ENCODE results near the gene CD200.
"Not testable (repeated sequence)": the region's sequence is repeated elsewhere in the genome, so short reads cannot be mapped to it uniquely, and the experiment has no call there.

DNA sequence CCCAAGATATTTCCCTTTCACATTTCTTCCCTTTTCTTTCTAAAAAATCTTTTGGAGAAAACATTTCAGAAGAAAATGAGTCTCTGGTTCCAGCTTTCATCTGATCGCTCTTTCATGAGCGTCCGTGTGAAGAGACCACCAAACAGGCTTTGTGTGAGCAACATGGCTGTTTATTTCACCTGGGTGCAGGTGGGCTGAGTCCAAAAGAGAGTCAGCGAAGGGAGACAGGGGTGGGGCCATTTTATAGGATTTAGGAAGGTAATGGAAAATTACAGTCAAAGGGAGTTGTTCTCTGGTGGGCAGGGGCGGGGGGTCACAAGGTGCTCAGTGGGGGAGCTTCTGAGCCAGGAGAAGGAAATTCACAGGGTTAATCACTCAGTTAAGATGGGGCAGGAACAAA is 67.4 kb downstream of the CD200 start:
- TF ChIP-seq, protein P1, sequence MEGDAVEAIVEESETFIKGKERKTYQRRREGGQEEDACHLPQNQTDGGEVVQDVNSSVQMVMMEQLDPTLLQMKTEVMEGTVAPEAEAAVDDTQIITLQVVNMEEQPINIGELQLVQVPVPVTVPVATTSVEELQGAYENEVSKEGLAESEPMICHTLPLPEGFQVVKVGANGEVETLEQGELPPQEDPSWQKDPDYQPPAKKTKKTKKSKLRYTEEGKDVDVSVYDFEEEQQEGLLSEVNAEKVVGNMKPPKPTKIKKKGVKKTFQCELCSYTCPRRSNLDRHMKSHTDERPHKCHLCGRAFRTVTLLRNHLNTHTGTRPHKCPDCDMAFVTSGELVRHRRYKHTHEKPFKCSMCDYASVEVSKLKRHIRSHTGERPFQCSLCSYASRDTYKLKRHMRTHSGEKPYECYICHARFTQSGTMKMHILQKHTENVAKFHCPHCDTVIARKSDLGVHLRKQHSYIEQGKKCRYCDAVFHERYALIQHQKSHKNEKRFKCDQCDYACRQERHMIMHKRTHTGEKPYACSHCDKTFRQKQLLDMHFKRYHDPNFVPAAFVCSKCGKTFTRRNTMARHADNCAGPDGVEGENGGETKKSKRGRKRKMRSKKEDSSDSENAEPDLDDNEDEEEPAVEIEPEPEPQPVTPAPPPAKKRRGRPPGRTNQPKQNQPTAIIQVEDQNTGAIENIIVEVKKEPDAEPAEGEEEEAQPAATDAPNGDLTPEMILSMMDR (IDR thresholded peaks at IDR 0.05): not testable (repeated sequence)
- TF ChIP-seq POLR2A (IDR thresholded peaks at IDR 0.05): not testable (repeated sequence)

All from Peyer's patch (tissue), 4 donors.